ENCODE results near the gene NKTR. TPM values are rescaled to one million over a fixed set of nuclear protein-coding genes. Genes with fewer than 3 reads are reported as not detected.

The NKTR gene
- total and polyA plus RNA-seq, 9 of the 15 experiments (the other 6 are each of a cell fraction or from before 2014, with no cell fraction given), result 19.7 to 123 (median 92.6) TPM

DNA sequence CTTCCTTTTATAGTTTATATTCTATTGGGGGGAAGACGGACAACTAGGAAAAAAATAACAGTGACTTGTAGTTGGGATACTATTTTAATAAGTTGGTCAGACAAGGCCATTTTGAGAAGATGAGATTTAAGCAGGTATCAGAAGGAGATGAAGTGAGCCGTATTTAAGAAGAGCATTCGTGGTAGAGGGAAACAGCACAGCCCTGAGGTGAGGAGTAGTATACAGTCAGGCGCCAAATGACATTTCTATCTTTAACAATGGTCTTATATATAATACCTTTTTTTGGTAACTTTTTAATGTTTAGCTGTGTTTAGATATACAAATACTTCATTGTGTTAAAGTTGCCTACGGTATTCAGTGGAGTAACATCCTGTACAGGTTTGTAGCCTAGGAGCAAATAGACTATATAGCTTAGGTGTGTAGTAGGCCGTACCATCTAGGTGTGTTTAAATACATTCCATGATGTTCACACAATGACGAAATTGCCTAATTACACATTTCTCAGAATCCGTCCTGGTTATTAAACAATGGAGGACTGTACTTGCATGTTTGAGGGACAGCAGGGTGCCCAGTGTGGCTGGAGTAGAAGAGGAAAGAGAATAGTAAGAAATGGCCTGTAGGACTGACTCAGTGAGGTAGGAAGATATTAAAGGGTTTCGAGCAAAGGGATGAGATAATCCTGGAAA is 1.6 kb downstream of the NKTR start (continued):
- TF ChIP-seq, protein P1, sequence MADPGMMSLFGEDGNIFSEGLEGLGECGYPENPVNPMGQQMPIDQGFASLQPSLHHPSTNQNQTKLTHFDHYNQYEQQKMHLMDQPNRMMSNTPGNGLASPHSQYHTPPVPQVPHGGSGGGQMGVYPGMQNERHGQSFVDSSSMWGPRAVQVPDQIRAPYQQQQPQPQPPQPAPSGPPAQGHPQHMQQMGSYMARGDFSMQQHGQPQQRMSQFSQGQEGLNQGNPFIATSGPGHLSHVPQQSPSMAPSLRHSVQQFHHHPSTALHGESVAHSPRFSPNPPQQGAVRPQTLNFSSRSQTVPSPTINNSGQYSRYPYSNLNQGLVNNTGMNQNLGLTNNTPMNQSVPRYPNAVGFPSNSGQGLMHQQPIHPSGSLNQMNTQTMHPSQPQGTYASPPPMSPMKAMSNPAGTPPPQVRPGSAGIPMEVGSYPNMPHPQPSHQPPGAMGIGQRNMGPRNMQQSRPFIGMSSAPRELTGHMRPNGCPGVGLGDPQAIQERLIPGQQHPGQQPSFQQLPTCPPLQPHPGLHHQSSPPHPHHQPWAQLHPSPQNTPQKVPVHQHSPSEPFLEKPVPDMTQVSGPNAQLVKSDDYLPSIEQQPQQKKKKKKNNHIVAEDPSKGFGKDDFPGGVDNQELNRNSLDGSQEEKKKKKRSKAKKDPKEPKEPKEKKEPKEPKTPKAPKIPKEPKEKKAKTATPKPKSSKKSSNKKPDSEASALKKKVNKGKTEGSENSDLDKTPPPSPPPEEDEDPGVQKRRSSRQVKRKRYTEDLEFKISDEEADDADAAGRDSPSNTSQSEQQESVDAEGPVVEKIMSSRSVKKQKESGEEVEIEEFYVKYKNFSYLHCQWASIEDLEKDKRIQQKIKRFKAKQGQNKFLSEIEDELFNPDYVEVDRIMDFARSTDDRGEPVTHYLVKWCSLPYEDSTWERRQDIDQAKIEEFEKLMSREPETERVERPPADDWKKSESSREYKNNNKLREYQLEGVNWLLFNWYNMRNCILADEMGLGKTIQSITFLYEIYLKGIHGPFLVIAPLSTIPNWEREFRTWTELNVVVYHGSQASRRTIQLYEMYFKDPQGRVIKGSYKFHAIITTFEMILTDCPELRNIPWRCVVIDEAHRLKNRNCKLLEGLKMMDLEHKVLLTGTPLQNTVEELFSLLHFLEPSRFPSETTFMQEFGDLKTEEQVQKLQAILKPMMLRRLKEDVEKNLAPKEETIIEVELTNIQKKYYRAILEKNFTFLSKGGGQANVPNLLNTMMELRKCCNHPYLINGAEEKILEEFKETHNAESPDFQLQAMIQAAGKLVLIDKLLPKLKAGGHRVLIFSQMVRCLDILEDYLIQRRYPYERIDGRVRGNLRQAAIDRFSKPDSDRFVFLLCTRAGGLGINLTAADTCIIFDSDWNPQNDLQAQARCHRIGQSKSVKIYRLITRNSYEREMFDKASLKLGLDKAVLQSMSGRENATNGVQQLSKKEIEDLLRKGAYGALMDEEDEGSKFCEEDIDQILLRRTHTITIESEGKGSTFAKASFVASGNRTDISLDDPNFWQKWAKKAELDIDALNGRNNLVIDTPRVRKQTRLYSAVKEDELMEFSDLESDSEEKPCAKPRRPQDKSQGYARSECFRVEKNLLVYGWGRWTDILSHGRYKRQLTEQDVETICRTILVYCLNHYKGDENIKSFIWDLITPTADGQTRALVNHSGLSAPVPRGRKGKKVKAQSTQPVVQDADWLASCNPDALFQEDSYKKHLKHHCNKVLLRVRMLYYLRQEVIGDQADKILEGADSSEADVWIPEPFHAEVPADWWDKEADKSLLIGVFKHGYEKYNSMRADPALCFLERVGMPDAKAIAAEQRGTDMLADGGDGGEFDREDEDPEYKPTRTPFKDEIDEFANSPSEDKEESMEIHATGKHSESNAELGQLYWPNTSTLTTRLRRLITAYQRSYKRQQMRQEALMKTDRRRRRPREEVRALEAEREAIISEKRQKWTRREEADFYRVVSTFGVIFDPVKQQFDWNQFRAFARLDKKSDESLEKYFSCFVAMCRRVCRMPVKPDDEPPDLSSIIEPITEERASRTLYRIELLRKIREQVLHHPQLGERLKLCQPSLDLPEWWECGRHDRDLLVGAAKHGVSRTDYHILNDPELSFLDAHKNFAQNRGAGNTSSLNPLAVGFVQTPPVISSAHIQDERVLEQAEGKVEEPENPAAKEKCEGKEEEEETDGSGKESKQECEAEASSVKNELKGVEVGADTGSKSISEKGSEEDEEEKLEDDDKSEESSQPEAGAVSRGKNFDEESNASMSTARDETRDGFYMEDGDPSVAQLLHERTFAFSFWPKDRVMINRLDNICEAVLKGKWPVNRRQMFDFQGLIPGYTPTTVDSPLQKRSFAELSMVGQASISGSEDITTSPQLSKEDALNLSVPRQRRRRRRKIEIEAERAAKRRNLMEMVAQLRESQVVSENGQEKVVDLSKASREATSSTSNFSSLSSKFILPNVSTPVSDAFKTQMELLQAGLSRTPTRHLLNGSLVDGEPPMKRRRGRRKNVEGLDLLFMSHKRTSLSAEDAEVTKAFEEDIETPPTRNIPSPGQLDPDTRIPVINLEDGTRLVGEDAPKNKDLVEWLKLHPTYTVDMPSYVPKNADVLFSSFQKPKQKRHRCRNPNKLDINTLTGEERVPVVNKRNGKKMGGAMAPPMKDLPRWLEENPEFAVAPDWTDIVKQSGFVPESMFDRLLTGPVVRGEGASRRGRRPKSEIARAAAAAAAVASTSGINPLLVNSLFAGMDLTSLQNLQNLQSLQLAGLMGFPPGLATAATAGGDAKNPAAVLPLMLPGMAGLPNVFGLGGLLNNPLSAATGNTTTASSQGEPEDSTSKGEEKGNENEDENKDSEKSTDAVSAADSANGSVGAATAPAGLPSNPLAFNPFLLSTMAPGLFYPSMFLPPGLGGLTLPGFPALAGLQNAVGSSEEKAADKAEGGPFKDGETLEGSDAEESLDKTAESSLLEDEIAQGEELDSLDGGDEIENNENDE (IDR thresholded peaks at IDR 0.05; ENCODE audit: low read depth, low read length), result no peak
- no peak for TF ChIP-seq POLR2G (IDR thresholded peaks at IDR 0.05; ENCODE audit: low read depth, low read length)
- TF ChIP-seq STAT5B (CRISPR knock-in tag; IDR thresholded peaks at IDR 0.05), result no peak
- peak; percentile 53; the same call in 1 of the 2 replicates for TF ChIP-seq SMARCA5 (IDR thresholded peaks at IDR 0.05)
- TF ChIP-seq ZBTB40 (IDR thresholded peaks at IDR 0.05), result no peak
- no peak for TF ChIP-seq ZBTB40 (CRISPR knock-in tag; IDR thresholded peaks at IDR 0.05)
- TF ChIP-seq MEF2A (IDR thresholded peaks at IDR 0.05; ENCODE audit: control insufficient read depth, low read depth, low read length), result no peak

Data from K562 (cell line).